Inflammatory macrophage (primary cell): Measurements from ENCODE around the gene ERN1.

Source experiments
- DNase-seq, 2 donors: peaks; one replicate each; pipeline ENCODE4 v3.0.0-alpha.2; 2020 to 2022

Gene ERN1

DNA sequence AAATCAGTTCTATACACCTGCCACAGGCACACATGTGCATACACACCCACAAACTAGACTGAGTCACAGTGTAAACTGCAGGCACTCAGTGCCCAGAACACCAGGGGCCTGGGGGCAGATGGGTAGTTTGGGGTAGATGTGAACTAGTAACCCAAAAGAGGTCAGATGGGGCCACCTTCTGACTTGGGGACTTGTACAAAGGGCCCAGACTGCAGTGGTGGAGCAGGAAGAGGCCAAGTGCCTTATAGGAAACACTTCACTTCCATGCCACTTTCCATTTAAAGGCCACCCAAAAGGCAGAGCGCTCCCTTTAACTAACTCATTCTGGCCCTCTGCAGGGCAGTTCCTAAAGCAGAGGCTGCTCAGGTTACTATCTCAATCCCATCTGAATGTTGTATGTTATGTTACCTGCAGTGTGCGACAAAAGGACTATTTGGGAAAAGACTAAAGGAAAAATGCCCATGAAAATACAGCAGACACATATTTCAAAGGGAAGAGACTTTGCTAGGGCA, 27.8 kb upstream of the ERN1 start:
- DNase-seq = no peak

DNA sequence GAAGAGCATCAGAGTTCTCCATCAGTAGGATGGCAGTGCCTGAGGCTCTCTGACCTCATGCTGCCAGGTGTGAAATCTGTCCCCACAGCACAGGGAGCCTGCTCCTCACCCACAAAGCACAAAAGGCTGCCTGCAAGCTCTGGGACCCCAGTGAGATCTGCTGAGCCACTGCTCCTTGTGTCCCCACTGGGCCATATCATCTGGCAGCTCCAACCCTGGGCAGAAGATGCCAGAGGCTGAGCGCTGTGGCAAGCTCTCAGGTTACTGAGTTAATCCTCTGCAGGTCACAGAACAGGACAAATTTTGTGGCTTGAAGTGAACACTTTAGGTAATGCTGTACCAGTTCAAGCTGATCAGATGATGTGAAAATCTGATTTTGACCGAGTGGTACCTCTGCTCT, 26.7 kb upstream of the ERN1 start:
- no peak for DNase-seq

DNA sequence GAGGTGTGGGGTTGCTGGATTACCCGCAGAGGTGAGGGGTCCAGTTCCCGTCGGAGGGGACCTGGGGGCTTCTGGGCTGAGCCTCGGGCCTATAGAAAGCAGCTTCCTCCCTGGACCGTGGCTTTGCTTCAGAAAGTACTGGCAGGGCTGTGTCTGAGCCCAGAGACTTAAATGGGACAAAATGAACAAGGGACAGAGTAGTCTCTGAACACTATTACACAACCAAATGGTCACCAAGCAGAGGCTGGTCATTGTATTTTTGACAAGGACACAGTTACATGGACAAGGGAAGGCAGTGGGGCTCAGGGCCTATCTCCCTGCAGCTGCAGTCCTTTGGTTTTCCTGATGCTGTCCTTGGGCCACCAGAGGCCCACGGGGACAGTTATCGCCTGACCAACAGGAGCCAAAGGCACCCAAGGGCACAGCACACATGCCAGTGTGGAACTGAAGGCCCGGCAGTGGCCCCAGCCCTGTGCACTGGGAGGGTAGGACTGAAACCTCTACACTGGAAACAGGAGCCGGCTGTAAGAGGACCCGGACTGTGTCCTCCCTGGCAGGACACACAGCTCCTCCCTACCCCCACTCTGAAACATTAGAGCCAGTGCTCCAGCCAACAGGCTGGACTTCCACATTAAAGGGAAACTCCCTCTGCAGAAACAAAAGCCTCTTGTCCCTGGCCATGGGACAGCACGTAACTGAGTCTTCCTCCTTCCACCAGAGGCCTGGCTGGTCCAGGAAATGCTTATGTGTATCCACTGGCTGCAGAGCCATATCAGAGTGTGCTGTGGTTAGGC, 26.0 kb upstream of the ERN1 start:
- peak; percentile 63 to 81 for DNase-seq

DNA sequence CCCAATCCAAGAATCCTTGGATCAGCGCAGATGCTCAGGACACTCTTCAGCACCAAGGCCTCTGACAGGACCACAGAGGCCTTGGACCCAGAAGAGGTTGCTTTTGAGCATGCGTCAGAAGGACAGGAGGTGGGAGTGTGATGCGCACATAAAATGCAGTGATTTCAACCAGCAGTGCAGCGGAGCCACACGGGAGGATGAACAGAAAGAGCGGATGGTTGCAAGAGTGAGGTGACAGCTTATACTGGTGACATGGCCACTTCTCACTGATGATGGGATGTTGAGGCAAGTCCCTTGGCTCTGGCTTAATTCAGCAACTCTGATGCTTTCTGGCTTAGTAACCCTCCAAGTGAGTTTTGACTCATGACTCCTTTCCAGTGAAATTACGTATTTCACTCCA, 25.2 kb upstream of the ERN1 start:
- DNase-seq = no peak

DNA sequence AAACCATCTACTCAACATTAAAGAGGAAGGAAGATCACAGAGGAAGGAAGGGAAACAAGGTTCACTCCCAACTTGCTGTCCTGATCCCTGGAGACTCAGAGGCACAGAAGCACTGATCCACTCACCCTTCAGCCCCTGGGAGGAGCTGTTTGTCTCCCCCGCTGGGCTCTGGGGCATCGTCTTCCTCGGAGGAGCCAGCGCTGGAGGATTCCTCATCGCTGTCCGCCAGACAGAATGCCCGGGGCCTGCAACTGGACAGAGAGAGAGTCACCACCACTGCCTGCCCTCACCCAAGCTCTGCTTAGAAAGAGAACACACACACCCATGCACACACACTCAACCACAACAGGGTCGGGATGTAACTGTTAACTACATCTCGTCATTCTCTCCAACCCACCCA, 24.8 kb upstream of the ERN1 start:
- no peak for DNase-seq

DNA sequence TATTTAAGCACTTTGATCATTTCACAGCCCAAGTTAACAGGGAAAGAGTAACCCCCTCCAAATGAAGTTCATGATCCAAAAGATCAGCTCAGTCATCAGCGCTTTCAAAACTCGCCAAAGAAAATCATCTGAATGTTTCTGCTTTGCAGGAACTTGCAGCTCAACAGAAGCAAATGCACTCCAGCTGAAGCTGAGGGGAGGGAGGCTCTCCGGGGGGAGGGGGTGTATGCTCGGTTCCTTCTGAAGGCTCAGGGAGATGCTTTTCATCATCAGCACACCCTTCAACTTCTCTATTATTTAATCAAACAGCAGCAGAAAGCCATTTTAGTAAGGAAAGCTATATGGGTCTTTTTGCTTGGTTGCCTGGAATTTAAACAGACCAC, 24.4 kb upstream of the ERN1 start:
- DNase-seq = peak in 1 of 2 donors; percentile 44

DNA sequence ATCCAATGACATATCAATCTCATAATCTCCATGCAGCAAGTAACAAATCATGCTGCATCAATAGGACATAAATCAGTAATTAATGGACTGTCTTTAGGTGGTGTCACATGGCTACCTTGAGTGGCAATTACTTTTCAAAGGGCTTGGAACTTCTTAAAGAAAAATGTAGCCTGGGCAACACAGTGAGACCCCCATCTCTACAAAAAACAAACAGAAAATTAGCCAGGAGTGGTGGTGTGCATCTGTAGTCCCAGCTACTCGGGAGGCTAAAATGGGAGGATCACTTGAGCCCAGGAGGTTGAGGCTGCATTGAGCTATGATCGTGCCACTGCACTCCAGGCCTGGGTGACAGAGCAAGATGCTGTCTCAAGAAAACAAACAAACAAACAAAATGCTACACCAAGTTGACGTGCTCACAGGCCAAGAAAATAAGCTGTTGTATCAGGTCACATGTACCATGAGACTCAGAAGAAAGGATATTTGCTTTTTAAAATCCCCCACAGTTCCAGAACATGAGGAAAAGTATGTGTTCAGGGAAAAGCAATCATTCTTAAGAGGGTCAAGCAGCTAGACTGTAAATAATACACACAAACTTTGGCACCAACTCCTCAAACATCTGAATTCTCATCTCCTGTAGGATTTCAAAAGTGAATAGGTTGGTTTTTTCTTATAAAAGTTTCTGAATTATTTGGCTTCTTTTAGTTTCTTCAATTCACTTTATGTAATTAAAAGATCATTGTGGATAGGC, 23.8 kb upstream of the ERN1 start:
- DNase-seq = no peak

DNA sequence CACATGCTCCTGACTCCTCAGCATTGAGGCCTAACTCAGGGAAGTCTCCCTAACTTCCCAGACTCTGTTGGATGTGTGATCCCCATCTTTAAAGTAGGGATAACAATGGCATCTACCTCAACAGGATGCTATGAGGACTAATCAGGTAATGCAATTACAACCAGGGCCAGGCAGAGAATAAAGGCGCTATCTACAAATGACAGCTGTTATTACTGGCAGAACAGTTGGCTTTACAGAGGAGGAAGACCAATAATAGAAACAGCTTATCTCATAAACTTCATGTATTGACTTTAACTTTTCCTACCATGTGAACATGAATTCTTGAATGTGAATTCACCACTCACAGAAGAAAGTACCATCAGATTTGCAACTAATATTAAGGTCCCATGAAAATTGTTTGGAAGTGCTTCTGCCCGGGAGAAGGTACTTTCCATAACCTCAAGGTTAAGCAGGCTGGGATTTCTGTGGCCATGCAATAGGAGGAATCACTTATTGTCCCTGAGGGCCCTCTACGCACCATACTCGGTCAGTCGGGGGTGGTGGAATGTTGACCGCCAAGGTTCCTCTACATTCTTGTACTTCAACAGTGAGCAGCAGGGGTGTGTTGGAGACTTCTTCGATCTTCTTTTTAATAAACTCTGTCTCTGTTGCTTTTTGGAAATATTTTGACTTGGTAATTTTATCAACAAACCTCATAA, 22.6 kb upstream of the ERN1 start:
- DNase-seq = no peak

DNA sequence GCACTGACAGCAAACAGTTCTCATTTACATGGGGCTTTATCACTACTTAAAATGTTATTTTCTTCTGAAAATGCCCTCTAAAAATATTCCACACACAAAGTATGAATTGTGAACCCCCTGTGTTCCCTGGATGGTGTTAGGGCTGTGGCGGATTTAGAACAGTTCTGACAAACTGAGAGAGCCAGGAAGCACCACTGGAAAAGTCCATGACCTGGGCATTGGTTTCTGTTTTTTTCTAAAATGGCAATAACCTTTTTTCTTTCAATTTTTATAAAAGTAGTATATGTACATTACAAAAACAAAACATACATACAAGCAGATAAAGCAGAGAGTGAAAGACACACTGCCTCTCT, 21.0 kb upstream of the ERN1 start:
- no peak for DNase-seq

DNA sequence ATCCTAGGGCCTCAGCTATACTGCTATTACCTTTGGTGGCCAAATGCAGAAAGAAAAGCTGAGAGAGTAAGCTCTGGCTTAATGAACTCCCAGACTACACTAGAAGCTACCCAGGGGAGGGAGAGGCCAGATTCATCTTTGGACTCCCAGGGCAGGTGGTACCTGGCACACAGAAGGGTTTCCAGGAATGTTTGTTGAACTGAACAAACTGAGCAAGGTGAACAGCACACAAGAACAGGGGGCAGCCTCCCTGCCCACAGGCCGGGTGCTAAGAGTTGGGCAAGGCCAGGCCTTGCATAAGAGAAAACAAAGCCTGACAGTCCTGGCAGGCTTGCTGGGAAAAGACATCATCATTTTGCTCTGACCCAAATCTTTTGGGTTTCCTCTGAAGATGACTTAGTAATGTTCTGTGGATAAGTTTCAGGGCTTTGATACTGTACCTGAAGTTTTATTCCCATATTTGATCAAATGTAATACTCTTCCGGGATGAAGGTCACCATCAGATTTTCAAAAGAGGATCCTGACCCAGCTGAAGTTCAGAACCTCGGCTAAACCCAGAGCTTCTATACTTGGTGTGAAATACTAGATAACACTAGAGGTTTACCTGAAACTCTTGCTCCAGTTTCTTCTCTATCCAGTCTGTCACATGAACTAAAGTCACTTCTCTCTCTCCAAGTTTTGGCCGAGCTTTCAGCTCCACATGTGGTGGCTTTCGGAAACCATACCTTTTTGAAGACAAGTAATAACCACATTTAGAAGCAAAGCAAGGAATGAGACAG, 20.5 kb upstream of the ERN1 start:
- peak in 1 of 2 donors; percentile 35 for DNase-seq

DNA sequence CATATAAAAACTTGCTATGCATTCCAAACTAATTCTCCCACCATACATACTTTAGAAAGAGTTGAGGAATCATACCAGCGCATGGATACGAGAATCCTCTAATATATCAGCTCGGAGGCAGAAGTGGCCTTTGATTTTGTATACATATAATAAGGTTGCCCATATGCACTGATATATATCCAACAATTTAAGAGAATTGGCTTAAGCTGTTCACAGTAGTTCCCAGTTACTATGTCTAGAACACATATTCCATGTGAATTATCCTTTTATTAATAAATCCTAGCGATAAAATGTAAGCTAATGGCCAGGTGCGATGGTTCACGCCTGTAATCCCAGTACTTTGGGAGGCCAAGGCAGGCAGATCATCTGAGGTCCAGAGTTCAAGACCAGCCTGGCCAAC, 19.3 kb upstream of the ERN1 start:
- no peak for DNase-seq

DNA sequence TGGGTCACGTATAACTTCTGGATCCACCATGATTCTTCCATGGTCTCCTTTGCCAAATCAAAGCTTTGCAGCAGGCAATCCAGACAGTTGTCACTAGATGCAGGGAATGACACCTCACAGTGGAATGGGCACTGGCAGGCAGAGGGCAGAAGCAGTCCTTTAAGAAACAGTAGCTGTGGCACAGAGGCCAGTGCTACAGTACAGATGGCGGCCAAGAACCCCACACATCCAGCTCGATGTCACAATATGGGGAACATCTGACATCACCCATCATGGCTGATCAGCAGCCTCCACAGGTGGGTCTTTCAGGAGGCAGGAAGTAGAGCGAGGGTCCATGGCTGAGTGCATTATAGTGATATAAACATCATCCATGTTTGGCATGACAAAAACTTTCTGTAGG, 18.8 kb upstream of the ERN1 start:
- peak; percentile 28 to 55 for DNase-seq

DNA sequence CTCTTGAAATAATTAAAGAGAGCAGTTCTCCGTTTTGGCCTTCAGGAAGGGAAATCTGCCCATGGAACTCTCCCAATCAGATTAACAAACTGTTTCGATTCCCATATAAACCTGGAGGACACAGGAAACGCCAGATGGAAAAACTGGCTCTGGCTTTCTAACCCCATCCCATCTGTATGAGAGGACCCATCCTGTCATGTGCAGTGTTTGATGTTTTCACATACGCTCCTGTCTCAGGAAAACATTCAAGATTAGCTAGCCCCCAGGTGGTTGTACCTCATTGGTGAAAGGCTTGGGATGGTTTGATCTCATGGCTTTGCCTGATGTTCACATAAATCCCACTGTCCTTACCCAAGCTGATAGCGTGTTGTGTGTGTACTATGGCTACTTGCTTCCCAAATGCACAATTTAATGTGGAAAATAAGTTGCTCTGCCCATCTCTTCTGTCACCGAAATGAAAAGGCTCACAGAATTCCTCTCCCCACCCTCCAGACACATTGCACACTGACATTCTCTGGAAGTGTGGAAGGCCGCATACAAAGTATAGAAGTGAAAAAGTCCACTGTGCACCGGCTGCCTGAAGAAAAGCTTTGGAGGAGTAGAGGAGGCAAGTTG, 18.2 kb upstream of the ERN1 start:
- DNase-seq = no peak

DNA sequence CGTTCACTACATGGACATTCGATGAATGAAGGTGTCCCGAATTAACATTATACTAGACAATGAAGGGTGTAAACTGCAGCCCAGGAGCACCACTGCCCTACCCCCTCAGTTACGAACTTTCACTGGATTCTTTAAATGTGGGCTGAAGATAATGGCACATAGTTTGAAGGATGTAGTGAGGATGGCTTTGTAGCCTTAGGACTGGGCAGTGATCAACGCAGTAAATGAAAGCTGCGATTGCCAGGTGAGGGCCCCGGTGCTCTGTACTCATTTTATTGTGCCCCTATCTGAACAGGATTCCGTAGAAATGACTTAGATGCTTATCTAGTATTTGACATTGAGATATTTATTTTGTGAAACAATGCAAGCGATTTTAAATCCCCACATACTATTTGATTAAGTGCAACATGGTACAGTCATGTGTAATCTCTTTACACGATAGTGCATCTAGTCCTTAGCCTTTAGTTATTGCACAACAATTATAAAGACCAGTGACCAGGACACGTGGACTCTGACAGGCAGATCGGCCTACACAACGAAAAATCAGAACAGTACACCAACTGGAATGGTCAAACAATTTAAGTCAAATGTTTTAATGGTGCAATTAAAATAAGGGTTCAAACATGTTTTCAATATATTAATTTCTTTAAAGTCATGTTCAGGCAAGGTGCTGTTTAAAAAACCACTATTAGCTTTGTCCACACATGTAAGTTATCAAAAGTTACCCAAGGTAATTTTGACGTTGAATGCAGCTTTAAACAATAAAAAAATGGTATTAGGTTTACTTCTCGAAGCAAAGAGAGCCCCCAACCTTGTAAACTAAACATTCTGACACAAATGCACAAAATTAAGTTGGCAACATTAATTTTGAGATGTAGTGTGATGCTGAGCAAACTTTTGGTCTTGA, 17.4 kb upstream of the ERN1 start:
- peak; percentile 59 for DNase-seq

DNA sequence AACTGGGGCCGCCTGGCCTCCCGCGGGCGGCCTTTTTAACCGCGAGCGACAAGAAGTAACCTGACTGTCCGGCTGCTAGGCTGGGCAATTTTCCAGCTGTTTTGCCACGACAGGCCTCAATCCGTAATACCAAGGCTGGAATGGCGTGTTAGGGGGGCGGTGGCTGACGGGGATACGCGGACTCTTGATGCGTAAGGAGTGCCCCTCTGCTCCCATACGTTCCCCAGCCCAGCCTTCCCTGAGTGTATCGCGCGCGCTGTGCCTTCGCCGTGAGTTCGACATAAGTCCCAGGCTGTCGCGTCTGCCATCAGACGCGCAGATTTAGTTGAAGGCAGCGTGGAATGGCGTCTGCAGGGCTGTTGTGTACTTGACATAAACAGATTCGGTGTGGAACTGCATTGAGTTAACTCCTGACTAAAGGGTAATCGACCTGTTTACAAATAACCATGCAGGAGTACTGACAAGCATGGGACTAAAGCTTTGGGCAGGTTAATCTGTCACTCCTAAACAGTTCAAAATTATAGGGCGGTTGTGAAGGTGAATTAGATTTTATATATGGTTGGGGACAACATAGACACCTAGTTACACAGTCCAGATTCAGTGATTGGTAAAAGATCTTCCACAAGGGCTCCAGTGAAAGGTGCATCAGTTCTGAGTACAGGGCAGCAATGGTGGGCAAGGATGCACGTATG, 16.6 kb upstream of the ERN1 start:
- peak; percentile 43 to 56 for DNase-seq

DNA sequence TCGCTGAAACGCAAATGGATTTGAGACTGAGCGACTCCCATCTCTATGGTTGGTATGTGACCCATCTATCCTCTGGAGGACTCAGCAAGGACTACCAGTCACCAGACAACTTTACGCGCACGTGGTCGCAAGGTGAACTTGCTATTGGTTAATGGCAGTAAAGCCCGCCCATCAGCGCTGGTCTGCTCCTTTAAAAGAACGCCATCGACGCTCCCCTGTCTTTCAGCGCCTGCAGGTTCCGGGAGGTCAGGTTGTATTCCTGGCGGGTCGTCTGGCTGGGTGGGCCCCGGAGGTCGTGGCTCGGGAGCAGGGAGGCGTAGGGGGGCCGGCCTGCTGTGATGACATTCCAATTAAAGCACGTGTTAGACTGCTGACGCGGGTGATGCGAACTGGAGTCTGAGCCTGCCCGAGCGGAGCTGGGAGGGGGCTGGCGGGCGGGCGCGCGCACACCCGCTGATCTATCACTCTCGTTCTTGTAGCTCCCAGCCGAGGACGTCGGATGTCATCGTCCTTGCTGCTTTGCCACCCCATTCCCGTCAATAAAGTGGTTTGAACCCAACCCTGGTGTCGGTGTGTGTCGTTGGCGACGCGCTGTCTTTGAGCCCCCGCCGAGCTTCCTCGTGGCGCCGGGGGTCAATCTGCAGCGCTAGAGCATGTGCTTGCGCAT, 15.9 kb upstream of the ERN1 start:
- DNase-seq = peak; percentile 99

DNA sequence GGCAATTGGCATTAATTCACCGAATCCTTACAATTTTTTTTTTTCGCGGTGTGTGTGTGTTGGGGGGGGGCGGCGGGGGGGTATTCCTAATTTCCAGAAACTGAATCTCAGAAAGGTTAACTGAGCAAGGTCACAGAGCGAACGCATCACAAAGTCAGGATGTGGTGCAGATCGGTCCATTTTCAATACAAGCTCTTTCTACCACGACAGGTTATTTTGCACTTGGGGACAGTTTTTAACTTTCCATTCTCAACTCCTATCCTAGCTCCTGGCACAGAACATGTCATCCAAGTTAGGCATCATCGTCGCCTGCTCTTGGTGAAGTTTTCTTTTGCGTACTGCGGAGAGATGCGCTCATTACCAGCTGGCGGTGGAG, 15.4 kb upstream of the ERN1 start:
- no peak for DNase-seq

DNA sequence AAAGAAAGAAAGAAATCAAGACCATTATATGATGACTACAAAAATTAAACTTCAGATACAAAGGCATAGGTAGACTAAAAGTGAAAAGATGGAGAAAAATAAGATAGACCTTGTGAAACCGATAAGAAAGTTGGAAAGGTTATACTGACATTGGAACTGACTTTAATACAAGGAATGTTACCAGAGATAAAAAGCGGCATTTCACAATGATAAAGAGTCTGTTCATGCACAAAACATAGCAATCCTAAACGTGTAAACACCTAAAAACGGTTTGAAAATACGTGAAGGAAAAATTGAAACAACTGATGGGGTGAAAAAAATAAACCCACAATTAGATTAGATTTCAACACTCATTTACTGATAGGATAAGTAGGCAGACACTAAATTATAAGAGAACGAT, 9.6 kb upstream of the ERN1 start:
- no peak for DNase-seq

DNA sequence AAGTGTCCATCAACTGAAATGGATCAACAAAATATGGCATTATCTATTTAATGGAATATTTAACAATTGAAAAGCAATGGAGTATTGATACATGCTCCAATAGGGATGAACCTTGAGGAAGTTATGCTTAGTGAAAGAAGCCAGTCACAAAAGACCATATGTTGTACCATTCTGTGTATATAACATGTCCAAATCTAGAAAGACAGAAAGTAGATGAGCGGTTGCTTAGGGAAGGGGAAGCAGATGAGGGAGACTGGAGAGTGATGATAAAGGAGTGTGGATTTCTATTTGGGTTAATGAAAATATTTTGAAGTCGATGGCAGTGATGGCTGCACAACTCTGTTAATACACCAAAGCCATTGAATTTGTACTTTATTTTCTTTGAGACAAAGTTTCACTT, 8.5 kb upstream of the ERN1 start:
- DNase-seq = no peak

DNA sequence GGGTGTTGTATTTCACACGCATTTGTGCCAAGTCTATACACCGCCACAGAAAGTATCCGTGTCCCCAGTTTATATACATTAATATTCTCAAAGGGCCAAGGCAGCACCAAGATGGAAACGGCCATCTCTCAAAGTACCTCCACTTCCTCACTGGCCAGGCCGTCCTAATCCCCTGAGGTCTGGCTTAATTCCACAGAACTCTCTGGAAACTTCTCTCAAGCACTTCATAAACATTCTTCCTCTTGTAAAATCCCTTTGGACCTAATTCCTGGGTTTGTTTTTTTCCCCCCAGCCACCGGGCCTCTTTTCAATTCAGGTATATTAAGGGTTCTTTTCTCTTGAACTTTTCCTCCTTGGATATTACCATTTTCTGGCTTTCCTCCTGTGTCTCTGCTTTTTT, 5.1 kb upstream of the ERN1 start:
- DNase-seq = no peak
